Measurements from ENCODE around the gene BRI3BP.
A peak's percentile ranks its signal among the peaks of the same experiment; 100 is the strongest.
"Not testable (repeated sequence)": the region's sequence is repeated elsewhere in the genome, so short reads cannot be mapped to it uniquely, and the experiment has no call there.

Gene BRI3BP

GRCh38 chr12:125064492-125064891, 71.0 kb downstream of the BRI3BP start:
- no peak overlapping the region for H3K27ac ChIP-seq

GRCh38 chr12:125065021-125065918, 71.8 kb downstream of the BRI3BP start, which contains the start of gene AACS:
TSS of gene AACS (plus strand) at chr12:125065435. CDS start at chr12:125065585, 150 bp downstream.
- H3K27ac ChIP-seq = peak within 1 kb of the TSS; percentile 26
- no peak for DNase-seq (ENCODE audit: low read depth, low spot score)

More at GRCh38 chr12:125064492-125064891, 71.0 kb downstream of the BRI3BP start:
- no peak for DNase-seq (ENCODE audit: low read depth, low spot score)

GRCh38 chr12:125065919-125066570, 72.6 kb downstream of the BRI3BP start:
- peak overlapping the region; percentile 26 for H3K27ac ChIP-seq
- no peak for DNase-seq (ENCODE audit: low read depth, low spot score)

GRCh38 chr12:125068391-125068790, 74.9 kb downstream of the BRI3BP start:
- DNase-seq (ENCODE audit: low read depth, low spot score) = no peak

GRCh38 chr12:125069616-125070015, 76.2 kb downstream of the BRI3BP start:
- DNase-seq (ENCODE audit: low read depth, low spot score) = no peak
- H3K27ac ChIP-seq = no peak overlapping the region

More at GRCh38 chr12:125068391-125068790, 74.9 kb downstream of the BRI3BP start:
- no peak overlapping the region for H3K27ac ChIP-seq

- no peak for DNase-seq (ENCODE audit: low read depth, low spot score)
- no peak overlapping the region for H3K27ac ChIP-seq
These were observed 76.7 kb downstream of the BRI3BP start for GRCh38 chr12:125070112-125070511.

GRCh38 chr12:125070661-125071390, 77.4 kb downstream of the BRI3BP start:
- H3K27ac ChIP-seq = no peak overlapping the region
- no peak for DNase-seq (ENCODE audit: low read depth, low spot score)

GRCh38 chr12:125071456-125071855, 78.0 kb downstream of the BRI3BP start:
- H3K27ac ChIP-seq = no peak overlapping the region

GRCh38 chr12:125072496-125072895, 79.1 kb downstream of the BRI3BP start:
- H3K27ac ChIP-seq = no peak overlapping the region
- DNase-seq (ENCODE audit: low read depth, low spot score) = no peak

More at GRCh38 chr12:125071456-125071855, 78.0 kb downstream of the BRI3BP start:
- no peak for DNase-seq (ENCODE audit: low read depth, low spot score)

- not testable (repeated sequence) for DNase-seq (ENCODE audit: low read depth, low spot score); H3K27ac ChIP-seq
These were observed 80.8 kb downstream of the BRI3BP start for GRCh38 chr12:125074294-125074693.

GRCh38 chr12:125076103-125076502, 82.7 kb downstream of the BRI3BP start:
- no peak overlapping the region for H3K27ac ChIP-seq
- DNase-seq (ENCODE audit: low read depth, low spot score) = no peak

GRCh38 chr12:125079084-125079483, 85.6 kb downstream of the BRI3BP start:
- DNase-seq (ENCODE audit: low read depth, low spot score) = no peak
- no peak overlapping the region for H3K27ac ChIP-seq

GRCh38 chr12:125079648-125080645, 86.5 kb downstream of the BRI3BP start:
- H3K27ac ChIP-seq = peak overlapping the region; percentile 36
- DNase-seq (ENCODE audit: low read depth, low spot score) = no peak
